AG04450 (cell line): ENCODE results near the gene ARHGEF38. TPM values are rescaled to one million over a fixed set of nuclear protein-coding genes. Genes with fewer than 3 reads are reported as not detected.
A peak's percentile ranks its signal among the peaks of the same experiment; 100 is the strongest.
"Not testable (repeated sequence)": the region's sequence is repeated elsewhere in the genome, so short reads cannot be mapped to it uniquely, and the experiment has no call there.

Experiments used
- CTCF ChIA-PET: fragments of 300-600, 350-600 bp; formaldehyde crosslinking; extraction: SDS; loops from one replicate; lab custom pipeline; 2022; ENCODE audit warnings: antibody characterized with exemption, inconsistent platforms; lab: Charles Lee
- POLR2A ChIA-PET: fragments of 350-600 bp; formaldehyde crosslinking; extraction: SDS; loops from one replicate; lab custom pipeline; 2021; ENCODE audit warnings: antibody characterized with exemption, inconsistent platforms; lab: Yijun Ruan, JAX
- DNase-seq: peaks from one replicate; pipeline ENCODE4 v3.0.0-alpha.2; 2011; ENCODE audit warnings: low read depth, low spot score
- H3K27ac ChIP-seq: one replicate; pipeline ENCODE4 v1.5.1; 2012; ENCODE audit warnings: low read depth, low read length, control low read depth
- H3K27me3 ChIP-seq: one replicate; pipeline ENCODE4 v1.6.0; 2012; ENCODE audit warnings: low read length; ENCODE audit not compliant: control insufficient read depth, insufficient read depth
- H3K4me3 ChIP-seq: 2 replicates; pipeline ENCODE4 v1.5.1; 2011; ENCODE audit warnings: mild to moderate bottlenecking, low read depth, low read length, control low read depth
- H3K9me3 ChIP-seq: 2 replicates; pipeline ENCODE4 v1.5.1; 2012; ENCODE audit warnings: low read length; ENCODE audit not compliant: control insufficient read depth, insufficient read depth
- CTCF ChIP-seq: IDR thresholded peaks from 2 replicates; pipeline ENCODE4 v1.5.1; 2011; ENCODE audit warnings: low read depth, low read length, control low read depth, inconsistent platforms
- polyA plus RNA-seq: library from polyadenylated mRNA; depleted of rRNA; stranded (reverse); fragments of >200 nt; gene quantifications from 2 replicates; pipeline ENCODE4 v1.2.3, GENCODE V29; 2011; rRNA removed
- small RNA-seq: library from RNA; depleted of rRNA; stranded (forward); fragments of <200 nt; gene quantifications from one replicate; pipeline ENCODE3, GENCODE V24; 2012; ENCODE audit warnings: low read depth; ENCODE audit not compliant: insufficient read length

Gene ARHGEF38
- polyA plus RNA-seq, 1 experiment, result not detected

DNA sequence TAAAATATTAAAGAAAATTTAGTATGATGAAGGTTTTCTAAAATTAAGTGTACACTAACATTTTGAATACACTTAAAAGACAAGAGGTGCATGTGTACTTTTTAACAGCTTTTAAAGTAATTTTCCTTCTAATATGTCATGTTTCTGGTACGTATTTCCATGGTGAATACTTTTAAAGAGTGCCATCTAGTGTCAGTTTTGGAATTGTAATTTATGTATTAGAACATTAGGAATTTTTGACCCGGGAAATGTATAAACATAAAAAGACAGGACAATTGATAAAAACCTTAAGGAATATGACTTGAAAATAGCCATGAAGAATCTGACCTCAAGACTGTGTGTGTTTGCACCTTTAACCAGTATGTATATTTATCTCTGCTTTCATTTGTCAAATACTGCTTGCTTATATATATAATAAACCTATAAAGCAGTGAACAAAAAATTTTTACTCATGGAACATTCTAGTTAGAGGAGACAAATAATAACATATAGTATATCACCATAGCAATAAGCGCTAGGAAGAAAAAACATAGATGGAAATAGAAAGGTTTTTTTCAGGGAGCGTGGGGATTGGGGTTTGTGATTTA, 163.4 kb downstream of the ARHGEF38 start:
- H3K27me3 ChIP-seq, result no peaks in the 10 kb centered on the region
- POLR2A ChIA-PET, result no interaction called here
- CTCF ChIA-PET, result interaction anchor here (0.6 to 2.9 kb wide), 22 partner anchors 9 to 536 kb away, joined by 3 to 13 read pairs (median 4); partner anchors contain the start of gene PPA2
- no peak overlapping the region for H3K27ac ChIP-seq
- DNase-seq, result no peak
- no peaks in the 10 kb centered on the region for H3K9me3 ChIP-seq
- peak; percentile 47 for TF ChIP-seq CTCF
- no peak overlapping the region for H3K4me3 ChIP-seq

DNA sequence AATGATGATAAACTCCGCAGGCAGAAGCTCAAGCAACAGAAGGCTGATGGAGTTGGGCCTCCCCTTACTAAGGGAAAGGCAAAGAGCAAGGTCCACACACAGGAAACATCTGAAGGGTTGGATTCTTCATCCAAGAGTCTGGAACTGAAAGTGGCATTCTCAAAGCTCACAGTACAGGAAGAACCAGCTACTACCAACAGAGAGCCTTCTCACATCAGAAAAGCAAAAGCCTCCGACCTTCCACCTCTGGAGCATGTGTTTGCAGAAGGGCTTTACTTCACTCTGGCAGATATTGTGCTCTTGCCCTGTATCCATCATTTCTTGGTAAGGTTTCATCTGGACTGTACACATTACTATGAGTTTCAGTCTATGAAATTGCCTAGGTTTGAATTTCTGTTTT, 166.8 kb downstream of the ARHGEF38 start:
- ChIA-PET POLR2A (no interaction called here), CTCF (interaction anchor here (0.6 to 1.4 kb wide), 3 partner anchors 10 to 198 kb away, joined by 3 to 6 read pairs (median 5); no protein-coding TSS in a partner anchor)

GRCh38 chr4:105725623-105726022, 173.2 kb downstream of the ARHGEF38 start:
- Histone ChIP-seq H3K4me3 (no peak overlapping the region), H3K27me3 (no peaks in the 10 kb centered on the region), H3K27ac (no peak overlapping the region), H3K9me3 (no peaks in the 10 kb centered on the region)
- ChIA-PET CTCF (no interaction called here), POLR2A (no interaction called here)
- TF ChIP-seq CTCF, result no peak
- DNase-seq, result no peak

More for the DNA sequence above, 166.8 kb downstream of the ARHGEF38 start:
- Histone ChIP-seq H3K27ac (no peak overlapping the region), H3K9me3 (no peaks in the 10 kb centered on the region), H3K27me3 (no peaks in the 10 kb centered on the region), H3K4me3 (no peak overlapping the region)
- no peak for TF ChIP-seq CTCF
- no peak for DNase-seq

- H3K9me3 ChIP-seq, POLR2A ChIA-PET, H3K27ac ChIP-seq, H3K4me3 ChIP-seq, DNase-seq, H3K27me3 ChIP-seq, CTCF ChIA-PET: not testable (repeated sequence)
Observed at GRCh38 chr4:105729895-105730294, 177.5 kb downstream of the ARHGEF38 start.

Small RNAs within 50 kb of the gene (small RNA-seq; reads per million reads assigned to genes)
- not detected for gene ATP5F1EP1

Other genes starting within 250 kb of the ARHGEF38 start
- gene PPA2, start 78.6 kb upstream of the ARHGEF38 start, polyA plus RNA-seq, result 88.4 and 127 TPM in 2 replicates
- gene INTS12, start 156.1 kb downstream of the ARHGEF38 start, polyA plus RNA-seq, result 34.6 and 41.7 TPM in 2 replicates
- 6.5 and 12.1 TPM in 2 replicates for gene GSTCD, start 156.2 kb downstream of the ARHGEF38 start, polyA plus RNA-seq